GM18505 (cell line): ENCODE data around the gene C1QTNF6.
A peak's percentile ranks its signal among the peaks of the same experiment; 100 is the strongest.

ENCODE experiments used
- ATAC-seq: cut with Tn5 transposase; IDR thresholded peaks from one replicate; pipeline ENCODE4 v1.9.1; 2021; ENCODE audit not compliant: unreplicated experiment
- POLR2A ChIP-seq: IDR thresholded peaks from 4 replicates; pipeline ENCODE4 v1.6.1; 2011; ENCODE audit warnings: borderline replicate concordance; ENCODE audit not compliant: insufficient read depth, insufficient read length; ENCODE audit errors: extremely low read depth

The C1QTNF6 gene

GRCh38 chr22:37156686-37157435 is 31.2 kb downstream of the C1QTNF6 start:
- TF ChIP-seq POLR2A: no peak
- no peak for ATAC-seq

GRCh38 chr22:37155971-37156370 is 32.1 kb downstream of the C1QTNF6 start:
- no peak for TF ChIP-seq POLR2A
- no peak for ATAC-seq

GRCh38 chr22:37154925-37155712 is 32.9 kb downstream of the C1QTNF6 start:
- no peak for TF ChIP-seq POLR2A
- ATAC-seq: no peak

GRCh38 chr22:37153901-37154300 is 34.1 kb downstream of the C1QTNF6 start:
- ATAC-seq: no peak
- no peak for TF ChIP-seq POLR2A

GRCh38 chr22:37151401-37151800 is 36.6 kb downstream of the C1QTNF6 start:
- TF ChIP-seq POLR2A: no peak
- no peak for ATAC-seq

- ATAC-seq: no peak
- TF ChIP-seq POLR2A: no peak
These were observed 37.3 kb downstream of the C1QTNF6 start for GRCh38 chr22:37150701-37151100.

- peak; percentile 5 for ATAC-seq
- peak; percentile 33 for TF ChIP-seq POLR2A
These were observed 39.0 kb downstream of the C1QTNF6 start for GRCh38 chr22:37148742-37149665.

- TF ChIP-seq POLR2A: no peak
- no peak for ATAC-seq
These were observed 39.9 kb downstream of the C1QTNF6 start for GRCh38 chr22:37148031-37148651.

GRCh38 chr22:37147186-37147990 is 40.7 kb downstream of the C1QTNF6 start:
- TF ChIP-seq POLR2A: no peak
- ATAC-seq: no peak

- TF ChIP-seq POLR2A: no peak
- no peak for ATAC-seq
These were observed 41.4 kb downstream of the C1QTNF6 start for GRCh38 chr22:37146507-37147180.

- TF ChIP-seq POLR2A: no peak
These were observed 42.0 kb downstream of the C1QTNF6 start for GRCh38 chr22:37146051-37146385.

More at GRCh38 chr22:37146051-37146385, 42.0 kb downstream of the C1QTNF6 start:
- no peak for ATAC-seq
